Measurements from ENCODE around the gene PFKM.

DNA sequence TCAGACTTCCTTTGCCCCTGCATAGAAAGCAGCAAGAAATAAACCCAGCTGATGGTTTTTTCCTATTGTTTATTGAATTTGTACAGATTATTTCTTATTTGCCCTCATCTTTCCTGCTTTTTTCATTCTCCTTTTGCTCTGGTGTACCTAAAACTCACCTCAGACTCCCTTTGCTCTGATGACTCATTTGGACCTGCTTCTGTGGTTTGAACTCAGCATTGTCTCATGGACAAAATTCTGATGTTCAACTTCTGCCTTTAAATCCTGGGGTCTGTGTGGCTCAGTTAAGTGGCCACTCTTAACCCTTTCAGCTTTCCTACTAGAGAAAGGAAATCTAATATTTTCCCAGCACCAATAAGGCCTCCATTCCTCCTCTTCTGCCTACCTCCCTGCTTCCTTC lies 9.7 kb upstream of the PFKM start:
- TF ChIP-seq, protein P1, sequence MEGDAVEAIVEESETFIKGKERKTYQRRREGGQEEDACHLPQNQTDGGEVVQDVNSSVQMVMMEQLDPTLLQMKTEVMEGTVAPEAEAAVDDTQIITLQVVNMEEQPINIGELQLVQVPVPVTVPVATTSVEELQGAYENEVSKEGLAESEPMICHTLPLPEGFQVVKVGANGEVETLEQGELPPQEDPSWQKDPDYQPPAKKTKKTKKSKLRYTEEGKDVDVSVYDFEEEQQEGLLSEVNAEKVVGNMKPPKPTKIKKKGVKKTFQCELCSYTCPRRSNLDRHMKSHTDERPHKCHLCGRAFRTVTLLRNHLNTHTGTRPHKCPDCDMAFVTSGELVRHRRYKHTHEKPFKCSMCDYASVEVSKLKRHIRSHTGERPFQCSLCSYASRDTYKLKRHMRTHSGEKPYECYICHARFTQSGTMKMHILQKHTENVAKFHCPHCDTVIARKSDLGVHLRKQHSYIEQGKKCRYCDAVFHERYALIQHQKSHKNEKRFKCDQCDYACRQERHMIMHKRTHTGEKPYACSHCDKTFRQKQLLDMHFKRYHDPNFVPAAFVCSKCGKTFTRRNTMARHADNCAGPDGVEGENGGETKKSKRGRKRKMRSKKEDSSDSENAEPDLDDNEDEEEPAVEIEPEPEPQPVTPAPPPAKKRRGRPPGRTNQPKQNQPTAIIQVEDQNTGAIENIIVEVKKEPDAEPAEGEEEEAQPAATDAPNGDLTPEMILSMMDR (conservative IDR thresholded peaks at IDR 0.05), result no peak
- no peak for TF ChIP-seq ZFX (IDR thresholded peaks at IDR 0.05)
